Gastroesophageal sphincter (tissue), 2 donors: Measurements from ENCODE around the gene PCED1B.

Experiments
- POLR2A ChIP-seq, 2 donors: fragments of 450-650 bp; IDR thresholded peaks; one replicate each; pipeline ENCODE4 v1.6.1; 2017; ENCODE audit warnings: antibody characterized with exemption in 2 of 2, mild to moderate bottlenecking in 2 of 2, moderate library complexity in 1 of 2
- POLR2AphosphoS5 ChIP-seq: sonication (generic); formaldehyde crosslinking; IDR thresholded peaks from one replicate; pipeline ENCODE4 v1.6.1; 2017; ENCODE audit warnings: antibody characterized with exemption

- TF ChIP-seq POLR2AphosphoS5 (no peak), POLR2A (IDR thresholded peaks at IDR 0.05) (no peak)
Observed at GRCh38 chr12:47228802-47229201, 149.4 kb downstream of the PCED1B start.
